Activated CD4-positive, alpha-beta memory T cell treated with anti-CD3 and anti-CD28 coated beads for 36 hours (primary cell): ENCODE measurements around the gene FSHB. TPM values are rescaled to one million over a fixed set of nuclear protein-coding genes. Genes with fewer than 3 reads are reported as not detected.
"Not testable (repeated sequence)": the region's sequence is repeated elsewhere in the genome, so short reads cannot be mapped to it uniquely, and the experiment has no call there.

Experiments used
- CTCF ChIA-PET: fragments of 350-600 bp; sonication (Branson Sonifier 250); formaldehyde crosslinking; loops from one replicate; lab custom pipeline; 2021; ENCODE audit warnings: antibody characterized with exemption, inconsistent platforms; lab: Charles Lee
- POLR2A ChIA-PET: fragments of 350-600 bp; sonication (Branson Sonifier 250); formaldehyde crosslinking; loops from one replicate; lab custom pipeline; 2021; ENCODE audit warnings: antibody characterized with exemption; lab: Charles Lee
- DNase-seq: peaks from one replicate; pipeline ENCODE4 v3.0.0-alpha.2; 2020
- H3K27ac Mint-ChIP-seq: one replicate; pipeline ENCODE4 v1.8.0; 2021; ENCODE audit warnings: mixed read lengths
- H3K27me3 Mint-ChIP-seq: one replicate; pipeline ENCODE4 v1.8.0; 2021; ENCODE audit warnings: mixed read lengths
- H3K36me3 Mint-ChIP-seq: one replicate; pipeline ENCODE4 v1.8.0; 2021; ENCODE audit warnings: mixed read lengths
- H3K4me1 Mint-ChIP-seq: one replicate; pipeline ENCODE4 v1.8.0; 2021; ENCODE audit warnings: low read depth, mixed read lengths
- H3K4me3 Mint-ChIP-seq: one replicate; pipeline ENCODE4 v1.8.0; 2021; ENCODE audit warnings: mild to moderate bottlenecking, mixed read lengths
- H3K9me3 Mint-ChIP-seq: one replicate; pipeline ENCODE4 v1.8.0; 2021; ENCODE audit warnings: mixed read lengths
- intact Hi-C: fragments of 100-400 bp; cut with micrococcal nuclease; formaldehyde crosslinking; loops from one replicate; pipeline ENCODE4 v1.15.1; 2023
- total RNA-seq, 2 experiments: library from RNA; stranded (reverse); gene quantifications; one replicate each; pipeline ENCODE4 v1.2.3, GENCODE V29; 2021

Gene FSHB
- total RNA-seq, 2 experiments from 2014 or later, result not detected

- POLR2A ChIA-PET, result no interaction called here
Measured at GRCh38 chr11:30228323-30228884, 2.4 kb upstream of the FSHB start.

GRCh38 chr11:30239025-30239424 lies 8.2 kb downstream of the FSHB start:
- DNase-seq, result no peak
- Mint-ChIP-seq H3K4me1 (no peaks in the 10 kb centered on the region), H3K27ac (no peak overlapping the region), H3K4me3 (no peak overlapping the region), H3K36me3 (no peaks in the 10 kb centered on the region), H3K27me3 (peaks cover 8% of the 10 kb centered on the region), H3K9me3 (no peaks in the 10 kb centered on the region)
- ChIA-PET POLR2A (no interaction called here), CTCF (interaction anchor here (0.7 kb wide), 1 partner anchor 38 kb away, joined by 3 read pairs; no protein-coding TSS in a partner anchor)
- intact Hi-C loops, result no loop called here

More at GRCh38 chr11:30228323-30228884, 2.4 kb upstream of the FSHB start:
- H3K27ac Mint-ChIP-seq, result no peak overlapping the region
- peaks cover 13% of the 10 kb centered on the region for H3K27me3 Mint-ChIP-seq
- H3K36me3 Mint-ChIP-seq, result peaks cover 5% of the 10 kb centered on the region
- no peak for DNase-seq
- intact Hi-C loops, result no loop called here
- no peak overlapping the region for H3K4me3 Mint-ChIP-seq
- no peaks in the 10 kb centered on the region for H3K4me1 Mint-ChIP-seq
- H3K9me3 Mint-ChIP-seq, result peaks cover 8% of the 10 kb centered on the region
- CTCF ChIA-PET, result no interaction called here

GRCh38 chr11:30244265-30244664 lies 13.5 kb downstream of the FSHB start:
- H3K27me3 Mint-ChIP-seq, result peaks cover 10% of the 10 kb centered on the region

GRCh38 chr11:30245621-30246020 lies 14.8 kb downstream of the FSHB start:
- ChIA-PET POLR2A (no interaction called here), CTCF (no interaction called here)
- no peaks in the 10 kb centered on the region for H3K9me3 Mint-ChIP-seq
- H3K4me1 Mint-ChIP-seq, result no peaks in the 10 kb centered on the region
- DNase-seq, result no peak
- peaks cover 11% of the 10 kb centered on the region for H3K27me3 Mint-ChIP-seq
- no peak overlapping the region for H3K4me3 Mint-ChIP-seq
- no peak overlapping the region for H3K27ac Mint-ChIP-seq
- H3K36me3 Mint-ChIP-seq, result no peaks in the 10 kb centered on the region
- intact Hi-C loops, result no loop called here

More at GRCh38 chr11:30244265-30244664, 13.5 kb downstream of the FSHB start:
- Mint-ChIP-seq H3K36me3 (no peaks in the 10 kb centered on the region), H3K4me3 (no peak overlapping the region), H3K9me3 (no peaks in the 10 kb centered on the region), H3K27ac (no peak overlapping the region), H3K4me1 (no peaks in the 10 kb centered on the region)
- POLR2A ChIA-PET, result no interaction called here
- intact Hi-C loops, result no loop called here
- DNase-seq, result no peak
- CTCF ChIA-PET, result no interaction called here

- no peak for DNase-seq
- POLR2A ChIA-PET, result no interaction called here
- H3K4me1 Mint-ChIP-seq, result peaks cover 3% of the 10 kb centered on the region
- no peak overlapping the region for H3K27ac Mint-ChIP-seq
- no peaks in the 10 kb centered on the region for H3K9me3 Mint-ChIP-seq
- peaks cover 1% of the 10 kb centered on the region for H3K27me3 Mint-ChIP-seq
- no peak overlapping the region for H3K4me3 Mint-ChIP-seq
- intact Hi-C loops, result no loop called here
- CTCF ChIA-PET, result no interaction called here
- no peaks in the 10 kb centered on the region for H3K36me3 Mint-ChIP-seq
Measured at GRCh38 chr11:30254307-30255298, 23.8 kb downstream of the FSHB start.

- DNase-seq, result no peak
- no peak overlapping the region for H3K27ac Mint-ChIP-seq
- intact Hi-C loops, result no loop called here
- peaks cover 3% of the 10 kb centered on the region for H3K4me1 Mint-ChIP-seq
- POLR2A ChIA-PET, result no interaction called here
- no peaks in the 10 kb centered on the region for H3K27me3 Mint-ChIP-seq
- CTCF ChIA-PET, result no interaction called here
- H3K36me3 Mint-ChIP-seq, result no peaks in the 10 kb centered on the region
- H3K4me3 Mint-ChIP-seq, result no peak overlapping the region
- no peaks in the 10 kb centered on the region for H3K9me3 Mint-ChIP-seq
Measured at GRCh38 chr11:30255637-30256036, 24.8 kb downstream of the FSHB start.

- intact Hi-C loops, result no loop called here
- H3K4me3 Mint-ChIP-seq, result no peak overlapping the region
- CTCF ChIA-PET, result interaction anchor here (0.6 to 1.3 kb wide), 2 partner anchors 9 to 61 kb away, joined by 3 to 4 read pairs; no protein-coding TSS in a partner anchor
- no peak for DNase-seq
- POLR2A ChIA-PET, result no interaction called here
- H3K9me3 Mint-ChIP-seq, result no peaks in the 10 kb centered on the region
- no peaks in the 10 kb centered on the region for H3K27me3 Mint-ChIP-seq
- no peaks in the 10 kb centered on the region for H3K36me3 Mint-ChIP-seq
- H3K27ac Mint-ChIP-seq, result no peak overlapping the region
- H3K4me1 Mint-ChIP-seq, result peaks cover 3% of the 10 kb centered on the region
Measured at GRCh38 chr11:30257058-30257457, 26.2 kb downstream of the FSHB start.

- Mint-ChIP-seq H3K9me3 (no peaks in the 10 kb centered on the region), H3K27me3 (no peaks in the 10 kb centered on the region), H3K27ac (no peak overlapping the region), H3K4me3 (no peak overlapping the region), H3K36me3 (no peaks in the 10 kb centered on the region), H3K4me1 (peaks cover 3% of the 10 kb centered on the region)
- ChIA-PET CTCF (no interaction called here), POLR2A (no interaction called here)
- intact Hi-C loops, result no loop called here
- DNase-seq, result no peak
Measured at GRCh38 chr11:30258679-30259078, 27.9 kb downstream of the FSHB start.

GRCh38 chr11:30260813-30261212 lies 30.0 kb downstream of the FSHB start:
- intact Hi-C loops, result no loop called here
- no peaks in the 10 kb centered on the region for H3K27me3 Mint-ChIP-seq

GRCh38 chr11:30261821-30262220 lies 31.0 kb downstream of the FSHB start:
- no peak for DNase-seq
- no peak overlapping the region for H3K4me3 Mint-ChIP-seq
- no peak overlapping the region for H3K27ac Mint-ChIP-seq
- no peaks in the 10 kb centered on the region for H3K36me3 Mint-ChIP-seq
- intact Hi-C loops, result no loop called here
- CTCF ChIA-PET, result no interaction called here
- peaks cover 5% of the 10 kb centered on the region for H3K9me3 Mint-ChIP-seq
- H3K27me3 Mint-ChIP-seq, result no peaks in the 10 kb centered on the region
- no peaks in the 10 kb centered on the region for H3K4me1 Mint-ChIP-seq
- POLR2A ChIA-PET, result no interaction called here

More at GRCh38 chr11:30260813-30261212, 30.0 kb downstream of the FSHB start:
- no peaks in the 10 kb centered on the region for H3K36me3 Mint-ChIP-seq
- DNase-seq, result no peak
- POLR2A ChIA-PET, result no interaction called here
- no peaks in the 10 kb centered on the region for H3K4me1 Mint-ChIP-seq
- CTCF ChIA-PET, result no interaction called here
- no peak overlapping the region for H3K4me3 Mint-ChIP-seq
- H3K27ac Mint-ChIP-seq, result no peak overlapping the region
- peaks cover 5% of the 10 kb centered on the region for H3K9me3 Mint-ChIP-seq

- H3K36me3 Mint-ChIP-seq, H3K27ac Mint-ChIP-seq, POLR2A ChIA-PET, CTCF ChIA-PET, H3K4me1 Mint-ChIP-seq, H3K9me3 Mint-ChIP-seq, H3K4me3 Mint-ChIP-seq, intact Hi-C loops, DNase-seq: not testable (repeated sequence)
- H3K27me3 Mint-ChIP-seq, result peaks cover 13% of the 10 kb centered on the region
Measured at GRCh38 chr11:30268638-30269037, 37.8 kb downstream of the FSHB start.

- CTCF ChIA-PET, result no interaction called here
- Mint-ChIP-seq H3K4me3 (no peak overlapping the region), H3K36me3 (no peaks in the 10 kb centered on the region), H3K9me3 (no peaks in the 10 kb centered on the region), H3K4me1 (no peaks in the 10 kb centered on the region), H3K27ac (no peak overlapping the region), H3K27me3 (peaks cover 19% of the 10 kb centered on the region)
- DNase-seq, result no peak
- POLR2A ChIA-PET, result no interaction called here
- intact Hi-C loops, result no loop called here
Measured at GRCh38 chr11:30270671-30271070, 39.9 kb downstream of the FSHB start.
